Measurements from ENCODE around the gene FARSB.
"Not testable (repeated sequence)": the region's sequence is repeated elsewhere in the genome, so short reads cannot be mapped to it uniquely, and the experiment has no call there.

Gene FARSB

DNA sequence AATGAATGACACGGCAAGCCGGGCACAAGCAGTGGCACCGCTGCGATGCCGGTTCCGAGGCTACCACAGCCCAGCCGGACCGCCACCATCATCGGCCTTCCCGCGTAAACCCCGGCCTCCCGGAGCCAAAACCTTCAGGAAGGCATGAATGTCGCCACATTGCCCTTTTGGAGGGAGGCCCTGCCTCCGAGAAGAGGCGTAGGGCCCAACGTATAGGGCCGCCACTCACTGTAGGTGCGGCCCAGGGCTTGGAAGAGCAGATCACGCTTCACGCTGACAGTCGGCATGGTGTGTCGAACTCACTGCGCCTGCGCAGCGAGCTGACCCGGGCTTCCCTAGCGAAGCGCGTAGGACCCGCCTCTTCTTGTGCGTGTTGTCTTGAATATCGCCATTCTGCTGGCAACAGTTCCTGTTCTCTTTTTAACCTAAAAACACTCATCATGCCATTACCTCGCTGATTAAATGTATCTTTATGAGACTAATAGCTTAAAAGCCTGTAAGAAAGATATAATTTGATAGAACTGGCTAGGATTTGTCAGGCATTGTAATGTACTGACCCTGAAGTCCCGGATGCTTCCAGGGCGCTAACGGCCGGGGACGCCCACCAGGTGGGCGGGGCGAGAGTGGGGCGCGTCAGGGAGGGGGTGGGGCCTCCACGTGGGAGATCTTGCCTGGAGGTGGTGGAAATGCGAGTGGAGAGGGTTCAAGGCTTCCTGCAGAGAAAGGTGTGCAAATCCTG is at the start of gene FARSB:
Gene FARSB, minus strand, starts transcription at position 306 of the 739 bp plus-strand sequence. Its CDS starts 19 bp downstream, at position 287.
- DNase-seq: peak; percentile 98

DNA sequence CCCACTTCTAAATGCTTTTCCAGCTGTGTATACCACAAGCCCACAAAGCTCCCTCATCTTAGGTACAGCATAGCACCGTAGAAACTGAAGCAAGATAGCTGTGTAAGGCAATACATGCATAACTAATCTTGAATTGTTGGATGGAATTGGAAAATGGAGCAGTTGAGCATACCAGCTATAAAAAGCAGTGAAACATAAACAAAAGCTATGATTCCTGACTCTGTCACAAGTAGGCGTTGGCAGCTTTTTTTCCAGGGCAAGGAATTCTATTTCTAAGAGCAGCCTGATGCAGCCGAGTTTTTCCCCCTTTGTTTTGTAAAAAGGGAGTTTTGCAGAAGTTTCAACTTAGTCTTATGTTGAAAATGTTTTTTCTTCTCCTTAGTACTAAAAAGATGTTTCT is 48.0 kb upstream of the FARSB start:
- no peak for DNase-seq

DNA sequence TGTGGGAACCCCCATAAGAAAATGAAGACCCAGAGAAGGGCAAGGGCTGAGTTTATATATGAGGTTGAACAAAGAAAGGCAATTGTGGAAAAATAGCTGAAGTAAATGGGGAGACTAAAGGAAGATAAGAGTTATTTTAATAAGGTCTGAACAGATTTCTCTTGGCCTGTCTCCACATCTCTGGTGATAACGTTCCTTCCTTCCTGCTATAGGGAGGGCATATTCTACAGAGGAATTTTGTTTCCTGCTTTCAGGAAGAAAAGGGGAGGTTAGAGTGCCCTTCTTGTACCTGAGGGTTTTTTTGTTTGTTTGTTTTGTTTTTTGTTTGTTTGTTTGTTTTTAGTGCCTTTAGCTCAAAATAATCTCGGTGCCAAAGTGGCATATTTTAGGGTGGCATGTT is 47.2 kb upstream of the FARSB start:
- DNase-seq: no peak

DNA sequence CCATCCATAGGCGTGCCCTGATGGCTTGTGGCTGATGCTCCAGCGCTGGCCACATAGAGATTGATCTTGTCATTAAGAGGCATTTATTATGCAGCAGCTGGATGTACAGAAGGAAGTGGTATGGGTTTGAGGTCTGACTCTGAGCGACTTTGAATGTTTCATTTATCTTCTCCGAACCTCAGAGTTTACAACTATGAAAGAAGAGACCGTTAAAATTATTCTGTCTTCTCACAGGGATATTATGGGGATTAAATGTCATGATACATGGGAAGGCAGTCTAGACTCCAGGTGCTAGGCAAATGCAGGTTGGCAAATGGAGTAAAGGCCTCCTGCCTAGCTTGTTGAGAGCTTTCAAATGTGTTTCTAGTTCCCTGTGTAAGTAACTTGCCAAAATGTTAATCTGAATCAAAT is 45.8 kb upstream of the FARSB start:
- DNase-seq: no peak

DNA sequence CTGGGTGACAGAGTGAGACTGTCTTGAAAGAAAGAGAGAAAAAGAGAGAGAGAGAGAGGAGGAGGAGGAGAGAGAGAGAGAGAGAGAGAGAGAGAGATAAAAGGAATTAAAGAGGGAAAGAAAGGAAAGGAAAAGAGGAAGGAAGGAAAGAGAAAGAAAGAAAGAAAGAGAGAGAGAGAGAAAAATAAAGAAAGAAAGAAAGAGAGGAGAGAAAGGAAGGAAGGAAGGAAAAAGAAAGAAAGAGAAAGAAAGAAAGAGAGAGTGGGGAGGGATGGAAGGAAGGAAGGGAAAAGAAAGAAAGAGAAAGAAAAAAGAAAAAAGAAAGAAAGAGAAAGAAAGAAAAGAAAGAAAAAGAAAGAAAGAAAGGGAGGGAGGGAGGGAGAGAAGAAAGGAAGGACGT is 45.3 kb upstream of the FARSB start:
- DNase-seq: no peak

DNA sequence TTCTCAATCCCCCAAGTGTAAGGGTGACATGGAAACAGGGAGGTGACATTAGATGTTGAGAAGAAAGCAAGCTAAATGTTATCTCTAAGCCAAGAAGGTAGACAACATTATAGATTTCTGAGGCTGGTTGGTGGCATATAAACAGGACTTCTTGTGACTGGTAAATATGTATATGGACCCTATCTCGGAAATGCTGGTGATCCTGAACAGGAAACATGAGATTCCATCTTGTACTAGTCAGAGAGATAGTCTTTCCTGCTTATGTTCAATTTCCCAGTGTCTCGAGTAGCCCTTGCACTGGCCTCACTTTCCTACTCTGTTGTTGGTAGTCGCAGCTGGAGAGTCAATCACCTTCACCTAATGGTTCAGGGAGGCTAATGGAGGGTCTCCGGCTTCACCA is 42.4 kb upstream of the FARSB start:
- DNase-seq: no peak

DNA sequence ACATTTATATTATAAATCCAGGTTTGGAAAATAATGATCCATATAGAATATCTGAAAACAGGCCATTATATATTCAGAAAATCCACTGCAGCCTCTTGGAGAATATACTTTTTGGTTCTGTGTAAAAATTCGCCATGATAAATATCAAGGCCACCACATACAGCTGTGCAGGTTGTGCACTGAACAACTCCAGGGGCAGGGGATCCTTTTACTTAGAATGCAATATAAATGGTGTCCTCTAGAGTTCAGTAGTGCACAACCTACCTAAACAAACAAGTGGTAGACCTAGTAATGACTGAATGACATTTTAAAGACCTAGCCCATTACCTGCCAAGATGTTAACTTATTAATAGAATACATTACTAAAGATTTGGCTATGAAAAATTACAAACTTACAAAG is 37.9 kb upstream of the FARSB start:
- DNase-seq: peak; percentile 3

DNA sequence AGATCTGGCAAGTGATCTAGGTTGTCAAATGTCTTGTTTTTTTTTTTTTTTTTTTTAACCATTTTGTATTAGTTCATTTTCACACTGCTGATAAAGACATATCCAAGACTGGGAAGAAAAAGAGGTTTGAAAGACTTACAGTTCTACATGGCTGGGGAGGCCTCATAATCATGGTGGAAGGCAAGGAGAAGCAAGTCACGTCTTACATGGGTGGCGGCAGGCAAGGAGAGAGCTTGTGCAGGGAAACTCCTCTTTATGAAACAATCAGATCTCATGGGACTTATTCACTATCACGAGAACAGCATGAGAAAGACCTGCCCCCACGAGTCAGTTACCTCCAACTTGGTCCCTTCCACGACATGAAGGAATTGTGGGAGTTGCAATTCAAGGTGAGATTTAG is 37.5 kb upstream of the FARSB start:
- not testable (repeated sequence) for DNase-seq

DNA sequence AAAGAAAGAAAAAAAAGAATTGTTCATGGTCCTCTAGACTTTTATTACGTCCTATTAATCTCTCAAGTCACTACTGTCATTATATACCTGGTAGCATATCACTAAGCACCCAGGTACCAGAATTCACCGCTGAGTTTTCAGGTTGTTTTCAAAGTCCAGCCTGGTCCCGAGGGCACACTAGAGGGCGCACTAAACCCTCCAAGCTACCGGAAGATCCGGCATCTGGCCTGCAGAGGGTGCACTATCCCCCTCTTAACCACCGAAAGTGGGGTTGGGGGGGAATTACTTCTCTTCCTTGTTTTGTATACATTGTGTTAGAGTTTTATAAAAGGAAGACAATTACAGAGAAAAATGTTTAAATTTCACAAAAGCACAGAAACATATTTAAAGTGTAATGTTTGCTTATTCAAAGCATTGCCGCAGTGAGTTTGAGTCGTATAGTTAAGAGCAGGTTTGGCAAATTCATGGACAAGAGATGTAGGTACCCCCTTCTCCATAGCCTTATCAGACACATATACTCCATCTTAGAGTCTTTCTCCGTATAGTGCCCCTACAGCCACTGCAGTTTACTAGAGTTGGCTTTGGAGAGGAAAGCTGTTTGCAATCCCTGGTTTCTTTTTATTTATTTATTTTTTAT is 34.8 kb upstream of the FARSB start:
- peak; percentile 64 for DNase-seq

DNA sequence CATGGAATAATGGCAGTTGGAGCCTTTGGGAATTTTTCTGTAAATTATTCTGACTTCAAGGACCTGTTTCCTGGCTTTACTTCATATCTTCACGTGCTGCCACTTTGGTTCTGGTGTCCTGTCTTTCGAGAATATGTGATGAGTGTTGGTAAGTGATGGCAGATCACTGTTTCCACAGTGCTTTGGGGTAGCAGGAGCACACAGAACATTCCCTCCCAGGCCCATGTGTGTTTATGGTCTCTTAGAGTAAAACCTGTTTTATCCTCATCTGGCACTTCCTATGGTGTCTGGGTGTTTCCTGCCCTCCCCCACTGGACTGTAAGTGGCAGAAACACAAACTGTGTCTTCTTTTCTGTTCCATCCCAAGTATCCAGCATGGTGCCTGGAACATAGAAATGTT is 33.4 kb upstream of the FARSB start:
- no peak for DNase-seq

DNA sequence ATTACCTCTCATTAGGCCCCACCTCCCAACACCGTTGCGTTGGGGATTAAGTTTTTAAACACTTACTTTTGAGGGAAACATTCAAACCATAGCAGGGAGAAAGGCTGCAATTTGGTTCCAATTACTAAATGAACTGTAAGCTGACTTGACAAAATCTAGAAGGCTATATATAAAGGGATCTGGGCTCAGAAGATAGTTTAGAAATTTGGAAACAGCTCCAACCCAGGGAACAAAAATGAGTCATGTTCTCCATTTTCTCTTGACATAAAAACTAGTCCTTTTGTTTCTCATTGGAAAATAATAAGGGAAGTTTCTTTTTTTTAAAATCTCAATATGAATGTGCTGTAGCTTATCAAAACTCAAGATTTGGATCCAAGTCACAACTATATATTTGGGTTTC is 33.0 kb upstream of the FARSB start:
- no peak for DNase-seq

DNA sequence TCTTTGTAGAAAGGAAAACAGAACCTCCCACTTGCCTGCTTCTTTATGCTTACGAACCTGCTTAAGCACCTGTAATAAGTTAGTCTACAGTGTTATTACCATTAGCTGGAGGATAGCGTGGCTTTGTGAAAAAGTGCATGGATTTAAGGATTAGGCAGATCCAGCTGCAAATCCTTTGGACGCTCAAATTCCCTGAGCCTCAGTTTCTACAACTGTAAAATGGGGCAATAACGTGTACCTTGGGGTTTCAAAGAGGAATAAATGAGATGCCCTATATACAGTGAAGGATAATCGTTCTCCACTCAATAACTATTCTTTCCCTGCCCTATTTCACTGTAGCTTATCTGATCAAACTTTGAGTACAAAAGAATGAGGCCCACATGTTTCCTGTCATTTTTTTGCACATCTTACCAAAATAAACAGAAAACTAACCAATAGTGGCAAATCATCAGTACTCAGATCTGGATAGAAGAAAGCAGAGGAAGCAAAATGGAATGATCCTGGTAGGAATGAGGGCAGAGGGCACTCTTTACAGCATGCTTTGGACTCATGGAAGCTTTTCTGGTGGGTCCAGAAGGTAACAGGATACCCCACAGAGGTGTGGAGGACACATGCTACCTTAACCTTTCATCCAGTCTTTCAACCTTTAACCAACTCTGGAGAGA is 30.3 kb upstream of the FARSB start:
- DNase-seq: no peak

DNA sequence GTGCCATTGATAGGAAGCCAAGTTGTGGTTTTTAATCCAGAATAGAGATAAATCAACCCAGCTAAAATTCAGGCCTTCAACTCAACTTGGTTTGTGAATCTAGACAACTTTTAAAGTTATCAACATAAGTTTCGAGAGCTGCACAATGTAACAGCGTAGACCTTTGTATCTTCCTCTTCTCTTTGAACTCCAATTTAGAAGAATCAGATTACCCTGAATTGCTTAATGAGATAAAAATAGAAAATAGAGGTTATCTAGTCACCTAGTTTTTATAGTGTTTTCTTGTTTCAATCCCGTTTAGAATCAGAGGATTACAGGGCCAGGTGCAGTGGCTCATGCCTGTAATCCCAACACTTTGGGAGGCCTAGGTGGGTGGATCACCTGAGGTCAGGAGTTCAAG is 27.9 kb upstream of the FARSB start:
- DNase-seq: no peak

DNA sequence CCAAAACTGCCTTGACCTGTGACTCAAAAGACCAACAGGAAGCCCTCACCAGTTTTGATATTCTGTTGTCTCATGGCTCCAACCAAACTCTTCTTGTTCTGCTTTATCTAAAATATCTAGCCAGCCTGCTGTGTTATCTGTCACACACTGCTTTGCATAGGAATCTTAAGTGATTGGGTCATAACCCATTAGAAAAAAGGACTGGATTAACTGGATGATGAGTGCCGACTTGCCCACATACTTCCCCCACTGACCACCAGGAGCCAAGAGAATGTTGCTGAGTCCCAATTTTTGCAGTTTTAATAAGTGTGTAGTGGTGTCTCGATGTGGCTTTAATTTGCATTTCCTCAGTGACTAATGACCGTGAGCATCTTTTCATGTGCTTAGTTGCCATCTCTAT is 22.1 kb upstream of the FARSB start:
- no peak for DNase-seq

DNA sequence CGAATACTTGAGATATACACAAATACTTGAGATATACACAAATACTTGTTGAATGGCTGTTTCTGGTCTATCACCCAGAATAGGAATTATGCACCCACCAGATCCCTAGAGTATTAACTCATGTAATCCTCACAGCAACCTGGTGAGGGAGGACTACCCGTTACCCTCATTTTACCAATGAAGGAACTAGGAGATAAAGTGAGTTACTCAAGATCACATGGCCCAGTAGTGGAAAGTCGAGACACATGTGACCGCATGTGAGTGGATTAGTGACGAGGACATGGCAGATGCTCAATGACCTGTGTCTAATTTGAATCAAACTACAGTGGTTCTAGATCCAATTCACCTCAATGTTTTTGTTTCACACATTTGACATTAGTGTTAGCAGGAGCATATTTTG is 18.0 kb upstream of the FARSB start:
- DNase-seq: no peak

DNA sequence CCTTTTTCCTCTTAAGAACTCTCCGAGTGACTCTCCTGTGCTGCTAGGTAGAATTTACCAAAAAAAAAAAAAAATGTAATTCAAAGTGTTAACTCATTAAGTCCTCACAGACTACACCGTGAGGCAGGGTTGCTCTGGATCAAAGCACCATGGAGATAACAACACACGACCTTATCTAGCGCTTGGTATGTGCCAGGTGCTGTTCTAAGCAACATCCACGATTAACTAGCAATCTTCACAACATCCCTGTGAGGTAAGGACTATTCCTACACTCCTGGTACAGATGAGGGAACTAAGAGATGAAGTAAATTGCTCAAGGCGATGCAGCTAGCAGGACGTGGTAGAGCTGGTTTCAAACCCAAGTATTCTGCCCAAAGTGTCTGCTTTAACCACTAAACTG is 17.4 kb upstream of the FARSB start:
- DNase-seq: no peak

DNA sequence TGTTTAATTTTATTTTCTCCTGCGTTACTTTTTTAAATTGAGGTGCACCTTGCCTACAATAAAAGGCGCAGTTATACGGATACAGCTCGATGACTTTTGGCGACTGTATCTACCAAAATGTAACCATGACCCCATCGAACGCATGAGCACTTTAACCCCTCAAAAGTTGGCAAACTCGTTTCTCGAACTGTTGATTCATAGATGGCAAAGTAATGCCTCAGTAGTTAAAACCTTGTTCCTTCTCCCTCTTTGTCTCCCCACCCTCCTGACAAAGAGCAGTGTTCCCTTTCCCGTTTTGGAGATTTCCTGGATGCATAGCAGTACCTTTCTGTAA is 16.1 kb upstream of the FARSB start:
- no peak for DNase-seq

DNA sequence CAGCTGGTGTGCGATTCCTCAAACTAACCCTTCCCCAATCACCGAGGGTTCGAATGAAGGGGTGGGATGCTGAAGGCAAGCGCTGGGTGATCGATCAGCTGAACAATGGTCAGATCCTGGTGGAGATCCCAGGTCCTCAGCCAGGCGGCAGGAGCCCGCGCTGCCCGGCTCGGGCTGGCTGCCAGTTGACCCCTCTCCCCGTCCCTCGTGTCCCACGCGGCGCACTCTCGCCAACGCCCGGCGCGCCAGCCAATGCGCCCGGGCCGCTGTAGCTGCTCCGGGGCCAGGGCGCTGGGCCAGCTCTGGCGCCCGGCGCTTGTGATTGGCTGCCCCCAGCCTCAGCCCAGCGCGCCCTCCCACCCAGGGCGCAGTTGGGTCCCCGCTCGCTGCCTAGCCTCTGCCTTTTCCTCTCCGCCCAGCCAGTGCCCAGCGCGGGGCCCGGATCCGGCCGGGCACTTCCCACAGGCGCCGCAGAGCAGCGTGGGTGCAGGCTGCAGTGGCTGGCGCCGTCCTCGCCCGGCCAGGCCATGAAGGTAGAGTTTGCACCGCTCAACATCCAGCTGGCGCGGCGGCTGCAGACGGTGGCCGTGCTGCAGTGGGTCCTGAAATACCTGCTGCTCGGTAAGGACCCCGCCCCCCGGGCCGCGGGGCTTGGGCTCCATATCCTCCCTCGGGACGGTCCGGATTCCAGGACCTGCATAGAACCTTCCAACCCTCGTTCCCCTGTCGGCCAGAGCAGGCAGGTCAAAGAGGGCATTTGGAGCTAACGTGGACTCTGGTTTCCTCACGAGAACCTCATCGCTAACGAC is 15.6 kb upstream of the FARSB start, which contains the start of gene MOGAT1:
Gene MOGAT1, plus strand, starts transcription at position 400 of the 809 bp plus-strand sequence. Its CDS starts 128 bp downstream, at position 528.
- DNase-seq: no peak

DNA sequence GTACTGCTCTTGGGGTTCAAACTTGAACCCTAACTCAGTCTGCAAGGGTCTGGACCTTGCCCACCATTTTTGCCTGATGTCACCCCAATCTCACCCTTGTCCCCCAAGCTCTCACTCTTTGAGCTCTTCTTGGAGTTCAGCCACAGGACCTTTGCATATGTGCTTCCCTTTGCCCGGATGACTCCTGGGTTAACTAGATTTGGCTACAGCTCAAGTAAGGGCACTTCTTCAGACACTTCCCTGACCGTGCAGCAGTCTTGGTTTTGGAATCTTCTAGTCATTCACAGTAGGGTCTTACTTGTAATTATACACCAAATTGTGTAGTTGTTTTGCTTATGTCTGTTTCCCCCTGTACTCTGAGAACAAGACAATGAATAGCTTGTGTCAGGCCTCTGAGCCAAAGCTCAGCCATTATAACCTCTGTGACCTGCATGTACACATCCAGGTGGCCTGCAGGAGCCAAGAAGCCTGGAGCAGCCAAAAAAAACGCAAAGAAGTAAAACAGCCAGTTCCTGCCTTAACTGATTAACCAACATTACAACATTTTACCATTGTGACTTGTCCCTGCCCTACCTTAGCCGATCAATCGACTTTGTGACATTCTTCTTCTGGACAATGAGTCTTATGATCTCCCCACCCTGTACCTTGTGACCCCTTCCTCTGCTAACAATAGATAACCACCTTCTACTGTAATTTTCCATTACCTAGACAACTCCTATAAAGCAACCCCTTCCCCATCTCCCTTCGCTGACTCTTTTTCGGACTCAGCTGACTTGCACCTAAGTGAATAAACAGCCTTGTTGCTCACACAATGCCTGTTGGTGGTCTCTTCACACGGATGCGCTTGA is 14.5 kb upstream of the FARSB start:
- DNase-seq: no peak

DNA sequence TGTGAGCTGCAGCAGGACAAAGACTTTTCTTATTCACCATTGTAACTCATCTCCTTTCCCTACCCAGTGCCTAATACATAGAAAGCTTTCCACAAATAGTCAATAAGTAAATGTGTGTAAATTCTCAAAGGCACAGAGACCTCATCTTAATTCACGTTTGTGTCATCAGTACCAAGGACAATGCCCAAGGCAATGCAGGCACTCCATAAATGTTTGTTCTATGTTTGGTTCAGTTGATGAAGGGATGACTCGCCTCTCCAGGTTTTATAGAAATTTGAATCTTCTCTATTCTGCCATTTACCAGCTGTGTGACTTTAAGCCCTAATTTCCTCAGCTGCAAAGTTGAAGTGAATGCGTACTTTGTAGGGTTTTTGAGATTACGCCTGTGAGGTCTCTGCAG is 13.5 kb upstream of the FARSB start:
- DNase-seq: no peak

DNA sequence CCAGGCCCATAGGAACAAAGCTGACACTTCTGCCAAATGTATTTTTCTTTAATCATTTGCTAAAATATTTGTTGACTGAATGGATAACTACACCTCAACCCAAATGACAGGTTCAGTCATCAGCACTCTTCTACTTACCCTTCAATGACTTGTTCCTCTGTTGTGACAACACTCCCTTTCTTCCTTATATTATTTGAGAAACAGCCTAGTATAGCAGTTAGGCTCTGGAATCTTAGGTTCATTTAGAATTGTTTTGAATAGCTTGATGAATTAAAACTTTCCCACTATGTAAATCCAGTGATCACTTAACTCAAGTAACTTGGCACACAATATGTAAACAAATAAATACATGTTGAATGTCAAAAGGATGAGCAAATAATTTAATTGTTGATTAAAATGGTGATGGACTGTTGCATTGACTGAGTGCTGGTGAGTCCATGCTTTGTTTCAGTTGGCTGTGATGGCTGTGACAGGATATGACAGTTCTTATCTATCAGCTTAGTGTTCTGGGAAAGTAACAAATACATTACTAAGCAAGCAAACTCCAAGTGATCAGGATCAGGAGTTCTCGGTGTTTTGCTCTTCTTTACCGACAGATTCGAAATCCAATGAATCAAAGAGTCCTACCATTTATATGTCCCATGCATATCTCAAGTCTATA is 12.7 kb upstream of the FARSB start:
- no peak for DNase-seq

DNA sequence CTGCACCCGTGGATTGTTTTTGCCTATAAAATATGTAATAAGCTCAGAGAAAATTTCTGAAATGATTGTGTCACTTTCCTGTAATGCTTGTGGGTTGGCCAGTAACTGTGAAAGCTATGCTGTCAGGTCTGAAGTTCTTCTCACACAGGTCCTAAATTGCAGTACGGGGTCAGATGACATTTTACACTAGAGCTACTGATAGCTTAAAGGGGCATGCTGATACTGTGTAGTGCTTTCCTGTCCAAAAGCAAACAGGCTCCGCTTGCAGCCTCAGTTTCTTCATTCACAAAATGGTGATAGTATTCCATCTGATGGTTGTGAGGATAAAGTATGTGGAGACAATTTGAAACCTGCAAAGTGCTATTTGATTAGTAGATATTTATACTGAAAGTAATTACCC is 7.6 kb upstream of the FARSB start:
- no peak for DNase-seq

Data from kidney glomerular epithelial cell (primary cell).